ENCODE measurements around the gene TRAPPC11.

TRAPPC11 gene

DNA sequence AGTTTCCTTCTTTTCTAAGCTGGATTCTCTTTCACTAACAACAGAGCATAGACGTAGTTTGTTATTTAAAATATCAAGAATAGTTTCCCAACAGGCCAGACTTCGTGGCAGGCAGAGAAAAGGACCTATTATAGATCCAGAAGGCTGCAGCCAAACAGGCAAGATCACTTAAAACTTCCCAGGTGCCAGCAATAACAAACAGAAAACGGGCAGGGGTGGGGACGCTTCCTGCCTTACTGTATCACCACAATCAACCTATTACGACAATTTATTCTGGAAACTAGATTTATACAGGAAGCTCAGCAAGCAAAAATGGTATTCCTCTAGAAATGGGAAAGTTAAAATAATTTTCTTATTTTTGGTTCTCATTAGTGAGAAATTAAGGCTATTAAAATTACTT, 22.2 kb upstream of the TRAPPC11 start:
- in situ Hi-C loops (cut with HindIII; ENCODE audit: low sequenced_read_pairs), result no loop called here

DNA sequence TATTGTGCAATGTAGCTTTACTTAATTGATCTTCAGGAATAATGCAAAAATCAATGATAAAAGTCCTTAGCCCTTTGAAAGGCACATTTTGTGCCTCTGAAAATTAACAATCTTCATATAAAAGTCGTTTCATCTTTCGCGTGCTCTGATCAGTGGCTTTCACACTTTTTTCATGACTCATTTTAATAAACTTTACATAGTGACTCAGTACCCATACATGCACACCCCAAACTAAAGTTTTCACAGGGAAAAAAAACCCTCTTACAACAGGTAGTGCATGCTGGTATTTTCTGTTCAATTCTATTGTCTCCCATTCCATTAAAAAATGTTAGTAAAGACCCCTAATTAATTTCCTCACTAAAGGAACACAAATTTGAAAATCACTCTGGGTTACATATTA, 21.6 kb upstream of the TRAPPC11 start:
- in situ Hi-C loops (cut with HindIII; ENCODE audit: low sequenced_read_pairs), result no loop called here

DNA sequence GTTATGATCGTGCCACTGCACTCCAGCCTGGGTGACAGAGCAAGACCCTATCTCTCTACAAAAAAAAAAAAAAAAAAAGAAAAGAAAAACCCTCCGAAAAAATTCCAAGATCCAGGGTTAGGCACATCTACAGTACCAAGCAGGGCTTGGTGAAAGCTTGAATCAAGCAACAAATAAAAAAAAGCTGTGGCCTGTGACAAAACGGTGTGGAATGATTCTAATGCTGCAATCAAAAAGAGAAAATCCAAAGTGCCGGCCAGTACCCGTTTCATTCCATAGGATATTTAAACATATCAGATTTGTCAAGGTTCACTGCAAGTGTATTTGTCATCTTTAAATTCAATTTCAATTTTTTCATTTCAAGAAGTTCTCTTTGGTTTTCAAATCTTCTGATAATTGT, 20.7 kb upstream of the TRAPPC11 start:
- in situ Hi-C loops (cut with HindIII; ENCODE audit: low sequenced_read_pairs), result no loop called here

DNA sequence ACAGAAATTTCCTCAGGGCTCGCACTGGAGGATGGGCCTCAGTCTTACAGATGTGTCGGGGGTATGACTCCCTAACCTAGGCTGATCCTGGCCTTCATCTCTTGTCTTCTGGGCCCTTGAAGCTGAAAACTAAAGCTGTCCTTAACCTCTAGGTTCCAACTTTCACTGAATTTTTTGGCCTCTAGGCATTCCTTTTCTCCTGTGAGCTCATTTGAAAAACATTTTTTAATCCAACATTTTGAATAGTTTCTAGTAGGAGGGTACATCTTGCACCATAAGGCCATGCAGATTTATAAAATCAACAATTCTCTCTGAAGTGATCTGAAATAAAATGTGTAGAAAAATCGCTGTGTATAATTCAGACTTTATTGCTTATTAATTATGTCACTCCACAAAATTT, 19.8 kb upstream of the TRAPPC11 start:
- in situ Hi-C loops (cut with HindIII; ENCODE audit: low sequenced_read_pairs), result no loop called here

DNA sequence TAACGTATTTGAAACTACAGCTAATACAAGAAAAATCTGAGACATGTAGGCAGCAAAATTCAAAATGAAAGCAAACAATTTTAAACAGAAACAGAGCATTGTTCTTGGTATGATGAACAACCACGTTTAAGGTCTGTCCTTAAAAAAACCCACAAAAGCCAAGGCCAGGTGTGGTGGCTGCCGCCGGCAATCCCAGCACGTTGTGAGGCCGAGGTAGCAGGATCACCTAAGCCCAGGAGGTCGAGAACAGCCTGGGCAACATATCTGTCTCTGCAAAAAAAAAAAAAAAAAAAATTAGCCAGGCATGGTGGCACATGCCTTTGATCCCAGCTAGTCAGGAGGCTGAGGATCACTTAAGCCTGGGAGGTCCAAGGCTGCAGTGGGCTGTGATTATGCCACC, 13.8 kb upstream of the TRAPPC11 start:
- in situ Hi-C loops (cut with HindIII; ENCODE audit: low sequenced_read_pairs), result no loop called here

DNA sequence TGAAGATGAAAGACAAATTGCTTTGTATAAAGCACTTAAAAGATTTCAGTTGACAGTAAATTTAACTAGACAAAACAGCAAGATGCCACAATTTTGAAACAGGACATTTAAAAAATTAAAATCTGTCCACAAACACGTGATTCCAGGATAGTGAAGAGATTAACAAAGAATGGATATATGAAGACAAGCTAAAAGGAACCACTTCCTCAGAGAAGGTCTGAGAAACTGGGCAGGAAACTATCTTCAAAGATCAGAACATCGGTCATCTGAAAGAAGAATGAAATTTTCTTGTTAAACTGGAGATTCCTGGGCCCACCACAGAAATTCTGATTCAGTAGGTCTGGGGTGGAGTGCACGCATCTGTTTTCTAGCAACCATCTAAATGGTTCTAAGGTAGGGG, 1.5 kb upstream of the TRAPPC11 start:
- in situ Hi-C loops (cut with HindIII; ENCODE audit: low sequenced_read_pairs), result no loop called here

DNA sequence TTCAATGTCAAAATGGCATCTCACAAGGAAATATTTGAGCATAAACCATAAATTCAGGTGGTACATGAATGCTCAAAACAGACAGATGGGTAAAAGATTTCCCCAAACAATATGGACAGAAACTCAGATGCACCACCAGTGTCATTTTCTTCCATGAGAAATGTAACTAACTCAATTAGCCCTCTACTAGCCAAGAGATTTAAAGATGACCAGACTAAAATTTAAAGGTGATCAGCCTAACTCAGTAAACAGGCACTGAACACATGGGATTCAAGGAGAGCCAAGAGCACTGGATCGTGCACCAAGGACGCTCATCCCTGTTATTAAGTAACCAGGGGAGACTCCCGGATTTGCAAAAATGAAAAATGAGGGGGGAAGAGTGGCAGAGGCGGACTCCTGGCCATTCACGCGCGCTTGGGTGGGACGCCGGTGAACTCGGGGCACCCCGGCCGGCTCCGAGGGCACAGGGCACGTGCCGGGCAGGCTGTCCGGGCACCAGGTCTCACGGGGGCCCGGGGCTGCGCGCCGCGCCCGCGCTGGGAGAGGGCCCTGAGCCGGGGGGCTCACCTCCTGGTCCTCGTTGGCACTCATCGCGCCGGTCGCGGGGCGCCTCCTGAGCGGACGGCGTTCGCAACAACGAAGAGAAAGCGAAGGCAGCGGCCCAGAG, 598 bp upstream of the TRAPPC11 start:
- in situ Hi-C loops (cut with HindIII; ENCODE audit: low sequenced_read_pairs), result no loop called here

DNA sequence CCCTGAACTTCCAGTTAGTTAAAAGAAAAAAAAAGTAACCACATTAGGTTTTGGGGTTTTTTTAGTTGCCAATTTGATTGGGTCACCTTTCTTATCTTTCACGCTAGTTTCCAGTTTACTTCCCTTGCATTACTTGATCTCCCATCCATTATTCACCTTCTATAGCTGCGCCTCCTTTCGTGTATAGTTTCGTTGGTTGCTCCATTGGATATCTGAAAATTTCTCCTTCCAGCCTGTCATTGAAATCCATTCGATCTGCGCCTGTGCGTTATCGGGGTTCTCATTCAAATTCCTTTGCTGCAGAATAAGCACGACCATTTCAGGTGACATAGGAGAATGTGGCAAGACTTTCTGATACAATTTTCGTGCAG, 764 bp downstream of the TRAPPC11 start:
- in situ Hi-C loops (cut with HindIII; ENCODE audit: low sequenced_read_pairs), result loop anchor here (5.0 kb wide), 1 partner anchor 38 kb away; no protein-coding TSS in a partner anchor

DNA sequence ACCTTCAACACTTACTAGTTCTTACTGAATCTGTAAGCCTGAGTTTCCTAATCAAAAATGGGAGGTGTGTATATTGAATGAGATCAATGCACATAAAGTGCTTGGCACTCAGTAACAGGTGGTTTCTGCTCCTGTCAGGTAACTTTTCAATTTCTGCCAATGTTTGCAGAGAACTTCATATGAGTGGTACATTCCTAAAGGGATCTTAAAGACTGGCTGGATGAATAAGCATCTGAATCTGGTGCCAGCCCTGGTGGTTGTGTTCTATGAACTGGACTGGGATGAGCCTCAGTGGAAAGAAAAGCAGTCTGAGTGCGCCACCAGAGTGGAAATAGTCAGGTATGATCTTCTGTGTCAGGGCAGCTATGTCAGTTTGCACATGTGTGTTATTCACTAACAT, 7.0 kb downstream of the TRAPPC11 start:
- in situ Hi-C loops (cut with HindIII; ENCODE audit: low sequenced_read_pairs), result no loop called here

DNA sequence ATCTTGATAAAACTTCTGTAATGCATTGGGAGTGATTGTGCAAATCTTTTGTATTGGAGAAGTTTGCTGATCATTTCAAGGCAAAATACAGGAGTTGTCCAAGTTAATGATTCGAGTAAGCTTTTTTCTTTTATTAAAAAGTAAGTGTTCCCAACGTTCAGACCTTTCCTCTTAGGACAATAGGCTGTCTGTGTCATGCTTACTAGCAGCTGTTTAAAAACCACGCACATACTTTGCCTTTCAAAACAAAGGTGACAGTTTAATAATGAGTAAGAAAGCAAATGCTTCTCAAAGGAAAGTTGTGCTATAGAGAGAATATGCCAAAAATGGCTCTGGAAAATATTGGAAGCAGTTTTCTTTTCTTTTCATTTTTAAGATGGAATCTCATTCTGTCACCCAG, 11.2 kb downstream of the TRAPPC11 start:
- in situ Hi-C loops (cut with HindIII; ENCODE audit: low sequenced_read_pairs), result no loop called here

DNA sequence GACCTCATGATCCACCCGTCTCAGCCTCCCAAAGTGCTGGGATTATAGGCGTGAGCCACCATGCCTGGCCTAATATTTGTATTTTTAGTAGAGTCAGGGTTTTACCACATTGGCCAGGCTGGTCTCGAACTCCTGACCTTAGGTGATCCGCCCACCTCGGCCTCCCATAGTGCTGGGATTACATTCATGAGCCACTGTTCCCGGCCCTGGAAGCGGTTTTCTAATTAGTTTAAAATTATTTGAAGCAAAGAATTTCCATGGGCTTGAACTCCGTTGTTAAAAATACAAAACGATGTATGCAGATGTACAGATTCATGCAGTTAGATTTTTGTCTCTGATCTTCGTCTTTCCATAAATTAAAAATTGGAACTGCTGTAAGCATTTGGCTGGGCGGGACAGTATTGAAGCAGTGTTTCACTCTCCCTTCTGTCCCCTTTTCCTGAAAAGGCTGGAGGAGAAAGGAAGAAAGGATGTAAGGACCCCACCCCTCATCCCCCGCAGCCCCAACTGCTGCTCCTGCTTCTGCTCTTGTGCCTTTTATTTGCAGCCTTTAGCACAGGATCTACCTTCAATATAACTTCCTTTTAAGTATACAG, 12.0 kb downstream of the TRAPPC11 start:
- in situ Hi-C loops (cut with HindIII; ENCODE audit: low sequenced_read_pairs), result no loop called here

DNA sequence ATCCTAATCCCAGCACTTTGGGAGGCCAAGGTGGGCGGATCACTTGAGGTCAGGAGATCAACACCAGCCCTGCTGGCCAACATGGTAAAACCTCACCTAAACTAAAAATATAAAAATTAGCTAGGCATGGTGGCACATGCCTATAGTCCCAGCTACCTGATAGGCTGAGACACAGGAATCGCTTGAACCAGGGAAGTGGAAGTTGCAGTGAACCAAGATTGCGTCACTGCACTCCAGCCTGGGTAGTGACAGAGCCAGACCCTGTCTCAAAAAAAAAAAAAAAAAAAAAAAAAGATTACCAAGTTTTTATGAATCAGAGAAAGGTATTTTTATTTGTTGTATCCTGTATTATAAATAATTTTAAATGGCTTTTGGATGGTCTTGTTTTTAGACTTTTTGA, 15.1 kb downstream of the TRAPPC11 start:
- in situ Hi-C loops (cut with HindIII; ENCODE audit: low sequenced_read_pairs), result no loop called here

DNA sequence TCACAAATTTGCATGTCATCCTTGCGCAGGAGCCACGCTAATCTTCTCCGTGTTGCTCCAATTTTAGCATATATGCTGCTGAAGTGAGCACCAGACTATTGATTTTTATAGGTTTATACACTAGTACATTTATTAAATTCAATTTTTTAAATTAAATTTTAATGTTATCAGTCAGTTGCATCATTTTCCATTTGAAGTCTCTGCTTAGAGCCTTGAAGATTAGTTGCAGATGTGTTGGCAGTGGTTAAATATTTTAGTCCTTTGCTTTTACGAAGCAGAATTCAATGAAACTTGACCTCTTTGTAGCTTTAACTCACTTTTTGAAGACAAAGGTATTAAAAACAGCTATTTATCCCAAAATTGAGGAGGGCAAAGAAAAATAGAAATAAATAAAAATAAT, 16.5 kb downstream of the TRAPPC11 start:
- in situ Hi-C loops (cut with HindIII; ENCODE audit: low sequenced_read_pairs), result no loop called here

DNA sequence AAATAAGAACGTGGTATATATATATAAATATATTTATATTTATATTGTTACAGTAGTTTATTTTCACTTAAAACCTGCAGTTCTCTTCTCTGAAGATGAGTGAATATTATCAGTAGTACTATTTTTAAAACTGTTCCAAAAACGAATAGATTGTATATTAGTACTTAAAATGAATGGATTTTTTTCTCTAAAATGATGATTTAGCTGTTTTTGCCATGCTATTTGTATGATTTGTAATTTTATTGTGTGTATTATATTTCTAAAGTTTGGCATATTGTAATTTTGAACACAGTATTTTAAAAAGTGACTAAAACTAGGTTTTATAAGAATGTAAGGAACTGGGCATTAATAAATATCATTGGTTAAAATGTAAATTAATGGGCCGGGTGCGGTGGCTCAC, 22.0 kb downstream of the TRAPPC11 start:
- in situ Hi-C loops (cut with HindIII; ENCODE audit: low sequenced_read_pairs), result no loop called here

DNA sequence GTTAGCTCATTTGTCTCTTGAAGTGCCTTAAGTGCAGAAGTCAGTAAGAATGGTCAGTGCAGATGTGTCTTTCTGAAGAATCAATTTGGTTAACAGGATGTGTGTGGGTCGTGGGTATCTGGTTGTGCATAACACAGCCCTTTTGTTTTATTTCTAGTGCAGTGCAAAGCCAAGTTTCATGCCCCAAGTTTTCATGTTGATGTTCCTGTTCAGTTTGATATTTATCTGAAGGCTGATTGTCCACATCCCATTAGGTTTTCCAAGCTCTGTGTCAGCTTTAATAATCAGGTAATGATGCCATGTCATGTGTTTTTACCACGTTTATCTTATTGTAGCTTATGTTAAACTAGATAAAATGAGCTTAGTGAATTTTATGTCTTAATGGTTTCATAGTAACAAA, 27.4 kb downstream of the TRAPPC11 start:
- in situ Hi-C loops (cut with HindIII; ENCODE audit: low sequenced_read_pairs), result no loop called here

DNA sequence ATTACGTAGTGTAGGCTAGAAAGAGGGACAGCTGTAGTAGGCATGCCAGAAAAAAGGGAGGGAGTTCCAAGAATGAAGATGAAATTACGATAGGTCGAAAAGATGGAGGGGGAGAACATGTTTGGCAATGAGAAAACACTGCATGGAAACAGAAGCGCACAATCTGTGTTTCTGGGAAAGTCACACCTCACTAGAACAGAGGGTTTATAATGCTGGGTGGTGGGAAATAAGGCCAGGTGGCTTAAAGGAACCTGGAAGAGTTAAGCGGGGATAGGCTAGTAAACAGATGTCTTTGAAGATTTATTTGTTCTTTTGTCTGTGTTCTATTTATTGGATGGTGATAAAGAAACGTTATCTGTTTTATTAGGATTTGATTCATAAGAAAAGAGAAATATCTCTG, 29.1 kb downstream of the TRAPPC11 start:
- in situ Hi-C loops (cut with HindIII; ENCODE audit: low sequenced_read_pairs), result no loop called here

DNA sequence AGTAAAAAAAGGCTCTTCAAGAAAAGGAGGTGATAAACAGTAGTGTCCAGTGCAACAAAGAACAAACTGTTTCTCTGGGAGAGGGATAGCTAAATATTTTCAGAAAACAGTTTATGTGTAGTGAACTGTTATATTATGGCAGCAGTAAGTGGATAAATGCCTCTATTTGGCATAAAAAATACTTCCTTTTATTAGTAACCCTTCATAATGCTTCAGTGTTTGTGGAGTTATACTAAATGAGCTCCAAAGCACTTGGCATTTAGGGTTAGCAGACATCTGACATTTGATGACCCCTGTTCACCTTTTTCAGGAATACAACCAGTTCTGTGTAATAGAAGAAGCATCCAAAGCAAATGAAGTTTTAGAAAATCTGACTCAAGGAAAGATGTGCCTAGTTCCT, 31.9 kb downstream of the TRAPPC11 start:
- in situ Hi-C loops (cut with HindIII; ENCODE audit: low sequenced_read_pairs), result no loop called here

DNA sequence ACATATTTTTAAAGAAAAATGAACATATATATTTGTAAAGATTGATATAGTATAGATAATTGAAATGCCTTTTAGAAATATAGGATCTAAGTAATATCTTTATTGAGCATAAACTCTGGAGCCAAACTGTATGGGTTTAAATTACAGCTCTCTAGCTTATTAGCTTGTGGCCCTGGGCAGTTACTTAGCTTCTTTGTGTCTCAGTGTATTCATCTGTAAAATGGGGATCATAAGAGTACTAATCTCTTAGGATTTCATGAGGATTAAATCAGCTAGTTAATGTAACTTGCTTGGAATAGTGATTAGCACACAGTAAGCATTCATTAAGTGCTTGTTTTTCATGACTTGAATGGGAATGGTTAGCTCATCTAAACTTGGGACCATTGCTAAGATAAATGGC, 32.8 kb downstream of the TRAPPC11 start:
- in situ Hi-C loops (cut with HindIII; ENCODE audit: low sequenced_read_pairs), result no loop called here

DNA sequence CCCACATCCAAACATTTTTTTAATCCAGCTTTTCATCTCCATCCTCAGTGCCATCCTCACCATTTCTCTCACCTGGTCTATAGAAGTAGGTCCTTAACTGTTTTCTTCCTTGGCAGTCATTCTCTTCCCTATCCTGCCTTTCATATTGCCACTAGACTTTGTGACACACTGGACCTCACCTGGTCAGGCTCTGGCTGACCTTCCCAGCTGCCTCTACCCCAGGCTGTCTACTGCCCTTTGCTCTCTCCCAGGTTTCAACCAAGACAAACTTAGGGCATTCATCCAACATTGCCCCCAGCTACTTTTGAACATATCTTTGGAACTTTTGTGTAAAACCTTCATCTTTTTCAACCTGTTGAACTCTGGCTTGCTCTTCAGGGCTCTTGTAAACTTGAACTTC, 39.8 kb downstream of the TRAPPC11 start:
- in situ Hi-C loops (cut with HindIII; ENCODE audit: low sequenced_read_pairs), result no loop called here

DNA sequence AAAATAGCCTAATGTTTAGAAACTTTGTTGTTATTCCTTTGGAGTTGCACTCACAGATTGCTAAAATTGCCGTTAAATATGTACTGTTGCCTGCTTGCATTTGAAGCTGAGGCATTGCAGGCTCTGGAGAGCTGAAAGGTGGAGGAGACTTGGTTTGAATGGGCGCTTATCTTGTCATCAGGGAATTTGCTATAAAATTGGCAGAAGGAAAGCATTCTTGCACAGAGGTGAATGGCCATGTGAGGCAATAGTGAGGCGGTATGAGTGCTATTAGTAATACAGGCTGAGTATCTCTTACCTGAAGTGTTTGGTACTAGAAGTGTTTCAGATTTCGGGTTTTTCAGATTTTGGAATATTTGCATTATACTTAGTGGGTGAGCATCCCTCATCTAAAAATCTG, 41.3 kb downstream of the TRAPPC11 start:
- in situ Hi-C loops (cut with HindIII; ENCODE audit: low sequenced_read_pairs), result no loop called here

DNA sequence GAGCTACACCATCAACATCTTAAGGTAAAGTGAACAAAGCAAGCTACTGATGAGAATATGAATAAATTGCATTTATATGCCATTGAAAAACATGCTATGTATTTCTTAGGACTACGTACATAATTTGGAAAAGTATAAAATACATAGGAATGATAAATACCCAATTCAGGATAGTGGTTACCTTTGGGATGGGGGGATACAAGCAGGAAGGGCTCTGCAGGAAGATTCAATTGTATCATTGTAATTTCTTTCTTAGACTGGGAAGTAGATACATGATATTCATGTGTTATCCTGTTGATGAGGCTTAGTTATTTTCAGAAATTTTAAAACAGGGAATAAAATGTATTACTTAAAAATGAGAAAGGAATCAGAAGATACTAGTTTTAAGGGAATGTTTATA, 43.4 kb downstream of the TRAPPC11 start:
- in situ Hi-C loops (cut with HindIII; ENCODE audit: low sequenced_read_pairs), result no loop called here

DNA sequence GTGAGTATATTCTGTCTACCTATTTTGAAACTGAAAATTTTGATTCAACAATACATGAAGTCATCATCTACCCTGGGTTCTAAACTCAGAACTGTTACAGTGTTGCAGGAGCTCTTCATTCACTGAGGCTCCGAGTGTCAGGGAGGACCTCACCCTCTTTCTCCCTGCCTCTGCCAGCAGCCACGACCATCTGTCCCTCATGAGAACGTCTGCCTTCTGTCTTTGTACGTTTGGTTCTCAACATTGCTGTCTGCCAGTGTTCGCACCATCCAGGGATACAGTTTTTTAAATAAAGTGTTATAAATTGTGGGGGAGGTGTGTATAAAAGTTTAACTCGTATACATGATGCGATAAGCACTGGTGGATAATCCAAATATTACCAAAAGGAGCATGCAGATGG, 55.5 kb downstream of the TRAPPC11 start:
- in situ Hi-C loops (cut with HindIII; ENCODE audit: low sequenced_read_pairs), result no loop called here

DNA sequence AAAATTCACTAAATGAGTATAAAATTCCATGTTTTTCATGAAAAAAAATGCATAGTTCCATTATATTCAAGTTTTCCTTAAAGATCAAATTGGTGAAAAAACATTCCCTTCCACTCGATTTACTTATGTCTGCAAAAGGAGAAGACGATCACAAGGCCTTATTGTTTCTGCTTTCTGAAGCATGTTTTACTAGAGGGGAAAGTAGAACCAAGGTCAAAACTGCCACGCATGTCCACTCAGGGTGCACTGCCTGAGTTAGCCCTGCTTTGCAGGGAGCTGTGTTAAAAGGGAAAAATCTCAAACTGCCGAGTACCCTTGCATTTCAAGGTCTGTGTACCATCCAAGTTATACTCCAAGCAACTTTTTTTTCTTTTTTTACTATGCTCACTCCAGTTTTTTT, 57.2 kb downstream of the TRAPPC11 start:
- in situ Hi-C loops (cut with HindIII; ENCODE audit: low sequenced_read_pairs), result no loop called here

Data from endothelial cell of hepatic sinusoid (primary cell).